GM18505 (cell line): ENCODE results near the gene TMEM165.

Experiments
- ATAC-seq: cut with Tn5 transposase; IDR thresholded peaks from one replicate; pipeline ENCODE4 v1.9.1; 2021; ENCODE audit not compliant: unreplicated experiment
- POLR2A ChIP-seq: IDR thresholded peaks from 4 replicates; pipeline ENCODE4 v1.6.1; 2011; ENCODE audit warnings: borderline replicate concordance; ENCODE audit not compliant: insufficient read depth, insufficient read length; ENCODE audit errors: extremely low read depth

Gene TMEM165

GRCh38 chr4:55399581-55399980 is 3.8 kb downstream of the TMEM165 start:
- no peak for ATAC-seq
- TF ChIP-seq POLR2A: no peak

GRCh38 chr4:55405073-55405472 is 9.3 kb downstream of the TMEM165 start:
- no peak for TF ChIP-seq POLR2A
- no peak for ATAC-seq

- no peak for TF ChIP-seq POLR2A
These were observed 10.8 kb downstream of the TMEM165 start for GRCh38 chr4:55406545-55406944.

GRCh38 chr4:55407119-55407518 is 11.4 kb downstream of the TMEM165 start:
- ATAC-seq: no peak
- no peak for TF ChIP-seq POLR2A

More at GRCh38 chr4:55406545-55406944, 10.8 kb downstream of the TMEM165 start:
- no peak for ATAC-seq

GRCh38 chr4:55407764-55408163 is 12.0 kb downstream of the TMEM165 start:
- ATAC-seq: no peak
- TF ChIP-seq POLR2A: no peak

- no peak for TF ChIP-seq POLR2A
- no peak for ATAC-seq
These were observed 13.9 kb downstream of the TMEM165 start for GRCh38 chr4:55409468-55410171.

- ATAC-seq: no peak
- no peak for TF ChIP-seq POLR2A
These were observed 14.7 kb downstream of the TMEM165 start for GRCh38 chr4:55410431-55410830.

- ATAC-seq: no peak
- TF ChIP-seq POLR2A: no peak
These were observed 15.9 kb downstream of the TMEM165 start for GRCh38 chr4:55411621-55412020.

GRCh38 chr4:55416176-55416575 is 20.4 kb downstream of the TMEM165 start:
- ATAC-seq: no peak
- no peak for TF ChIP-seq POLR2A

- no peak for ATAC-seq
- TF ChIP-seq POLR2A: no peak
These were observed 29.0 kb downstream of the TMEM165 start for GRCh38 chr4:55424791-55425190.

- no peak for ATAC-seq
- TF ChIP-seq POLR2A: no peak
These were observed 36.1 kb downstream of the TMEM165 start for GRCh38 chr4:55431710-55432336.

GRCh38 chr4:55435141-55435841 is 39.5 kb downstream of the TMEM165 start:
- TF ChIP-seq POLR2A: no peak
- ATAC-seq: peak; percentile 72

- no peak for TF ChIP-seq POLR2A
- no peak for ATAC-seq
These were observed 41.6 kb downstream of the TMEM165 start for GRCh38 chr4:55437356-55437796.

- TF ChIP-seq POLR2A: no peak
- ATAC-seq: no peak
These were observed 42.1 kb downstream of the TMEM165 start for GRCh38 chr4:55437823-55438222.
